HG03378 (cell line): Measurements from ENCODE around the gene FAM227B.
"Not testable (repeated sequence)": the region's sequence is repeated elsewhere in the genome, so short reads cannot be mapped to it uniquely, and the experiment has no call there.

Experiments used
- ATAC-seq: cut with Tn5 transposase; IDR thresholded peaks from one replicate; pipeline ENCODE4 v1.9.1; 2021; ENCODE audit warnings: mild to moderate bottlenecking, moderate library complexity; ENCODE audit not compliant: unreplicated experiment

The FAM227B gene

GRCh38 chr15:49441356-49441755 is 179.3 kb downstream of the FAM227B start:
- ATAC-seq, result no peak

GRCh38 chr15:49439678-49440395 is 180.8 kb downstream of the FAM227B start:
- ATAC-seq, result no peak

- ATAC-seq, result peak; percentile 73
Observed at GRCh38 chr15:49438962-49439631, 181.5 kb downstream of the FAM227B start.

DNA sequence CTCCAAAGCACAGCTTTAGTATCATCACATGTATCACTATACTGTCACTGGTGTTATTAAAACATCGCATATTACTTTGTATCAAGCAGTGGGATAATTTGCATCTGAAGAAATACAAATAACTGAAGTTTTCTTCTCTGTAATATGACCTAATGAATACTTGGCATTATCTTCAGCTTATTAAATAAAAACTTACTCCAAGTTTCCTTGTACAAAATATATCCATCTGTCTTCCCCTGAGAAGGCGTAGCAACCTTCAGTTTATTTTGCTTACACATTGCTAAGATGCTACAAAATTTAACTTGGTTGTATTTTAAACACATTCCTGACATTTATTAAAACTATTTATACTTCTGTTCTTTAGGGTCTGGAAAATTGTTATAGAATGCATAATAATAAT is 183.9 kb downstream of the FAM227B start:
- no peak for ATAC-seq

DNA sequence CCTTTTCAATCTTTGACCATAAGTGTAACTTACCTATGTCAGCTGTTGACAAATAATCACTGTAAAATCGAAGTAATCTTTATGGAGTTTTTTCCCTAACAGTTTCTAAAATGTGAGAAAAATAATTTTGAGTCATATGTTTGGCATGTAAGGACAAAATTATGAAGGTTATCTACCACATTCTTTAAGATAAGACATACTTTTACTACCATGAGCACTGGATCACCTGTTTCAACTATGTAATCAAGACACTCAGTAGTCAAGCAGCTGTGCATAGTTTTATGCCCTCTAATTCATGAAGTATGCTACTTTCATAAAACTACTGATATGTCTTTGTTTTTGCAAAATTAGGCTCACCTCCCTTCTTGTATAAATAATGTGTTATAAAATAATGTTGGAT is 185.4 kb downstream of the FAM227B start:
- no peak for ATAC-seq

DNA sequence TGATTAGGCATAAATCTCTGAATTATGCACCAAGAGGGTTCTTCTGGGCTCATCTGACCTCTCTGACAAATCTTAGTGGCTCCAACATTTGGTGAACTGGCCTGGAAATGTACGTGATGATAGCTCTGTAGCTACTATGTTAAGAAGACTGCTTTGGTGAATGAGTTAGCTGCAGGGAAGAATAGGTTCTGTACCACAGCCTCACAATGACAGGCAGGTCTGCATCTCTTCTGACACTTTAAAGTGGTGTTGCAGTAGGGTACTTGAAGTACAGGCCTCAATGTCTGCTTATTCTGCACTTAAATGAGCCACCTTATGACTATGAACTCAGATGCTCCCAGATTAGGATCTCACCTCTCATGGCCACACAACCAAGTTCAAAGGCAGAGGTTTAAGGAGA is 190.6 kb downstream of the FAM227B start:
- no peak for ATAC-seq

DNA sequence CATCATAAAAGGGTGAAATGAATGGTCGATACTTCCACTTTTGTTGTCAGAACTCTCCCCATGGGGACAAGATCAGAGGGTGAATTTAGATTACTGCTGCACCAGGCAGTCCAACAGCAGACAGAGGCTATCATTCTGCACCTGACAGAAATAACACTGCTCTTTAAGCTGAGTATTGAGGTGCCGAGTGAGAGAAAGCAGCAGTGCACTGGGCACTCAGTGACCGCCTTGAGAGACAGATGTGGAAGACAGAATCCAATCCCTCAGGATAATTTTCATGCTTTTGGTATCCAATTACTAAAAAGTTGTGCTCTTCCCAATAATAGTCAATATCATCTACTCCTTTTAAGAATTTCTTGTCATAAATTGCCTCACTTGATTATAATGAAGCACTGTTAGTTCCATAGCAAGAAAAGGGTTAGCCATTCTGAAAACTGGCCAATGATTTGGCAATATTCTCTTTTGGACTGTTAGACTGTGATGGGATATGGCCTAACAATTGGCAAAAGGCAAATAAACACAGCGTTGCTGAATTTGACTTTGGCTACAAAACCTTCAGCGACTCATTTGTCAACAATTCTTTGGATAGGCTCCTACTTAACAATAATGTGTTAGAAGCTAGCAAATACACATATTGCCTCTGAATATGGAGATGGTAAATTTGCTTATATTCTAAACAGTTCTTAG is 192.1 kb downstream of the FAM227B start:
- ATAC-seq, result no peak

- ATAC-seq, result no peak
Observed at GRCh38 chr15:49427372-49427771, 193.2 kb downstream of the FAM227B start.

GRCh38 chr15:49424954-49425353 is 195.7 kb downstream of the FAM227B start:
- no peak for ATAC-seq

DNA sequence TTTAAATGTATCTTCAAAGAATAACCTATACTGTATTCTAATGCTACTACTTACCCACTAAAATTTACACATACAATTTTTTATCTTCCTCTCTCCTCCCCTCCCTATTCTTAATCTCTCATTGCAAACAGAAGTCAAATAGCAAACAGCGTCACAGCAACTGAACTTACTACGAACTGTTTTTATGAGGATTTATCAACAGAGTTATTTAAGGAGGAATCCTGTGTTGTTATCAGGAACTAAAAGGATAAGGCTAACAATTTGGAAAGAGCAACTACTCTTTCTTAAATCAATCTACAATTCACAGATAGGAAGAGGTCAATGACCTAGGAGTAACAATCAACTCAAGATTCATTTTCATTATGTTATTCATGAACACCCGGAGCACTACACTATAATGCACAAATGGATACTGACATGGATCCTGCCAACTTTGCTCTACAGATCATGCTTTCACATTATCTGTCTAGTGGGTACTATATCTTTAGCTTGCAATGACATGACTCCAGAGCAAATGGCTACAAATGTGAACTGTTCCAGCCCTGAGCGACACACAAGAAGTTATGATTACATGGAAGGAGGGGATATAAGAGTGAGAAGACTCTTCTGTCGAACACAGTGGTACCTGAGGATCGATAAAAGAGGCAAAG is 196.6 kb downstream of the FAM227B start:
- no peak for ATAC-seq

DNA sequence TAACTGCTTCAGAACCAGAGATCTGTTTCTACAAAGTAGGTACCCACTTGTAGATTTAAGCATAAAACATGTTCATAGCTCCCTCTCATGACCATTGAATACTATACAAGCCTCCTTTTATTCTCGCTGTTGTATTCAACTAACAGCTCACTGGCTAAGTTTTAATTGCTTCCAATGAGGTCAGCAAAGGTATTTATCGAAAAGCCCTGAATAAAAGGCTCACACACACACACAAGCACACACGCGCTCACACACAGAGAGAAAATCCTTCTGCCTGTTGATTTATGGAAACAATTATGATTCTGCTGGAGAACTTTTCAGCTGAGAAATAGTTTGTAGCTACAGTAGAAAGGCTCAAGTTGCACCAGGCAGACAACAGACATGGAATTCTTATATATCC is 197.6 kb downstream of the FAM227B start, which contains the start of gene FGF7:
FGF7 (plus strand) TSS at position 222 of the 400 bp plus-strand sequence. CDS start 1,056 bp downstream, outside the sequence.
- ATAC-seq, result no peak

DNA sequence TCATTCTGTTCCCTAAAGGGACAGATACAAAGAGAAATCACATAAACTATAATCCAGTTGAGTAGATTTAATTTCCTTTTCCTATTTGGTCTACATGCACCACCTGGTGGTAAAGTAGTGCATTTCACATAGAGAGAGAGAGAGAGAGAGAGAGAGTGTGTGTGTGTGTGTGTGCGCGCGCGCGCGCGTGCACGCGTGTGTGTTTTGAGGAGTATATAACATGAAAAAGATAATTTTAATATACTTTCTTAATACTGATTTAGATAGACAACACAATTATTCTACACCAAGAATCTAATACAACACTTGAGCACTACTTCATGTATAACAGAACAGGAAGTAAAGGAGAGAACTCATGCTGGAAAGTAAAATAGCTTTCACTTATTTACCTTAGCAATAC is 198.6 kb downstream of the FAM227B start:
- ATAC-seq, result peak; percentile 50

DNA sequence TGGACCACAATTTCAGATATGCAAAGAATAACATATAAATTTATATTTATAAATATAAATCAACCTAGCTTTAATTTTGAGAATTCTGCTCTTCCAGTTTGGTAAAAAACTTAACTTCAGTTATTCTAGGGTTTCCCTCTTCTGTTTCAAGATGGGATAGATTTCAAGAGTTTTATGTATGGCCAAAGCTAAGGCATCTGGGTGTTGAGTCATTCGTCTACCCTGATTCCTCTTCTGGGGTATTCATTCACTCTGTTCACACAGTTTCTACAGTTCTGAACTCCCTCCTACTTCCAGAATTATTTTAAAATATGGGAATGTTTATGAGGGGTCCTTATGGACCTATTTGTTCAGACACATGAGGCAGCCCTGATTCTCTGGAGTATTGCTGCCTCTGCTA is 201.8 kb downstream of the FAM227B start:
- no peak for ATAC-seq

DNA sequence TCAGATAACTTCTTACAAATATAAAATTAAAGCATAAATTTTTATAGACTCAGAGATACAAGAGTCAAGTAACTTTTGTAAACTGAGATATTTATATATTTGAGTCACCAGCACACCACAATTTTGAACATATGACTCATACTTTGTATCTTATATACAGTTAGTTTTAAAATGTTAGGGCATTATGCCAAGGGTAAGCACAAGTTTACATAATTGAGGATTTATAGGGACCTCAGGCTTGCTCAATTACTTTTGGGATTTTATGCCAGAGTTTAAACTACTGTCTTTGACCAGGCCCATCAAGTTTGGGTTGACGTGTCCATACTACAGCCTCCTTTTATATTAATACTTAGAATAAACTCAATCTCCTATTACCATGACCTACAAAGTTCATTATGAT is 205.0 kb downstream of the FAM227B start:
- ATAC-seq, result no peak

- no peak for ATAC-seq
Observed at GRCh38 chr15:49415149-49415548, 205.5 kb downstream of the FAM227B start.

- ATAC-seq, result no peak
Observed at GRCh38 chr15:49412797-49413196, 207.8 kb downstream of the FAM227B start.

DNA sequence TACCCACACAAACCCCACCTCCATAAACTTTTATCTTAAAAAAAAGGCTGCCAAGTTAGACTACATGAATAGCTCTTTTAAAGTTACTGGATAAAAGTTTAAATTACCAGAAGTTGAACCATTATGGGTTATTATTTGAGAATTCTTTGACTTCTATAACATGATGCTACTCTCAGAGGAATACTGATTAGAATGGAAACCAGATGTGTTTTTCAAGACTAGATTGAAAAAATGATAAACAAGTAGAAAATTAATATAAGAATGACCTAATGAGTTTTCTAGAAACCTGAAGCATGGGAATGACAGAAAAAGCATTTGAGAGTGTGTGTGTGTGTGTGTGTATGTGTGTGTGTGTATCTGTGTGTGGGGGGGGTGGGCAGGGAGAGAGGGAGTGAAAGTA is 210.0 kb downstream of the FAM227B start:
- ATAC-seq, result no peak

DNA sequence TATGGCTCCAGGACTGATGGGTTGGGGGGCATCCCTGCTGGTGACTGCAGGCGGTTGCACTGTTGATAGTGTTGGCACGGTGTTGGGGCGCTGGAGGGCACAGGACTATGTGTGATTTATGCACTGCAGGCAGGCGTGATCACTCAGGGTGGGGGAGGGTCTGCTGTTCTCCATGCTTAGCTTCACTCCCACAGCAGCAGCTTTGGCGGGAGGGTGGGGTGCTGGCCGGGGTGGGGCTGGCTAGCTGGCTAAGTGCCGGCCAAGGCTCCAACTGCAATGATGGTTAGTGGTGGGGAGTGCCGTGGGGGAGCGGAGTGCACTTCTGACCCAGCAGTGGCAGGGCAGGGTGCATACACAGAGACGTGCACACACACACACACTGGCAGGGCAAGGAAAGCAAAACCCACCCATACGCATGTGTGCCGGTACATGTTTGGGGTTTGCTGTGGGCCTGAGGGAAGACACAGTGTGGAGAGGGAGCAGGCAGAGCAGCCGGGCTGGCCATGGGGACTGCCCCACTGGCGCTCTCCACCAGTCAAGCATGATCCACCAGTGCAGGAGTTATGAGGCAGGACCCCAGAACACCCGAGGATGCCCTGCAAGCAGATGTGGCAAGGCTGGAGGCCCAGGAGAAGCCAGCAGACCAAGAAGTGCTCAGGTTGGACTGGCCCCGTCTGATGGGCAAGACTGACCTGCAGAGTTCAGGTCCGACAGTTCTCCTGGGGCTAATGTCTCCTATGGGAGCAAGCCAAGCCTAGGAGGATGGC is 214.1 kb downstream of the FAM227B start:
- ATAC-seq, result no peak

- ATAC-seq, result not testable (repeated sequence)
Observed at GRCh38 chr15:49402515-49403296, 217.9 kb downstream of the FAM227B start.

GRCh38 chr15:49387471-49387870 is 233.1 kb downstream of the FAM227B start:
- no peak for ATAC-seq
